Activated CD8-positive, alpha-beta memory T cell treated with anti-CD3 and anti-CD28 coated beads, Interleukin-2, amount 50 U/mL, for 4 hours (primary cell): ENCODE data around the gene POU2AF1.
"Not testable (repeated sequence)": the region's sequence is repeated elsewhere in the genome, so short reads cannot be mapped to it uniquely, and the experiment has no call there.

Experiments used
- DNase-seq: peaks from one replicate; pipeline ENCODE4 v3.0.0-alpha.2; 2020

POU2AF1 gene

GRCh38 chr11:111408789-111409727, 30.0 kb upstream of the POU2AF1 start:
- DNase-seq: no peak

DNA sequence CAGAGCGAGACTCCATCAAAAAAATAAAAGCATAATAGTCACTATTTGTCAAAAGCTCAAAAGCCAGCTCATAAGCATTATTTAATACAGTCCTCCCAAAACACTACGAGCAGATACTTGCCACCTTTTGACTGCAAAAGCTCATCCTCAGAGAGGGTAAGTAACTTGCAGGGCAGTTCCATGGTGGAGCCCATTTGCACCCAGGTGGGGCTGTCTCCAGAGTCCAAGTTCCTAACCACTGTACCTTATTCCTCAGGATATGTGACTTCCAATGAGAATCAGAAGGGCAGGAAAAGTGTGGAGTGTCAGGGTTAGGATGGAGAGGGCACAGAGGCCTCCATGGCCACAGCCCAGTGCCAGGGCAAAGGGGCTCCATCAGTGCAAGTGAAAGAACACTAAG, 28.6 kb upstream of the POU2AF1 start:
- no peak for DNase-seq

GRCh38 chr11:111406589-111406988, 27.5 kb upstream of the POU2AF1 start:
- no peak for DNase-seq

GRCh38 chr11:111406091-111406490, 27.0 kb upstream of the POU2AF1 start:
- DNase-seq: no peak

DNA sequence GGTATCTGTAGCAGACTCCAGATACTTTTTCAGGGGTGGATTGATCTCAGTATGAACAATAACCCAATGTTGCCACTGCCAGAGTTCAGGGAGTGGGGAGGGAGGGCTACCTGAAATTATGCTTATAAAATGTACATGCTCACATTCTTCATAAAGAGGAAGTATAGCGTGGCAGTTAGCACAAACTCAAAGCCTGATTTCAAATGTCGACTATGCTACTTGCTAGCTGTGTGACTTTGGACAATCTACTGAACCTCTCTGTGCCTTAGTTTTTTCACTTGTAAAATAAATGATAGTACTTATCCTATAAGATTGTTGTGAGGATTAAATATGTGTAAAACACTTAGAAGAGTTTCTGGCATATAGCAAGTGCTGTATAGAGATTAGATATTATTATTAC, 26.5 kb upstream of the POU2AF1 start:
- DNase-seq: no peak

GRCh38 chr11:111403051-111403726, 24.1 kb upstream of the POU2AF1 start:
- no peak for DNase-seq

DNA sequence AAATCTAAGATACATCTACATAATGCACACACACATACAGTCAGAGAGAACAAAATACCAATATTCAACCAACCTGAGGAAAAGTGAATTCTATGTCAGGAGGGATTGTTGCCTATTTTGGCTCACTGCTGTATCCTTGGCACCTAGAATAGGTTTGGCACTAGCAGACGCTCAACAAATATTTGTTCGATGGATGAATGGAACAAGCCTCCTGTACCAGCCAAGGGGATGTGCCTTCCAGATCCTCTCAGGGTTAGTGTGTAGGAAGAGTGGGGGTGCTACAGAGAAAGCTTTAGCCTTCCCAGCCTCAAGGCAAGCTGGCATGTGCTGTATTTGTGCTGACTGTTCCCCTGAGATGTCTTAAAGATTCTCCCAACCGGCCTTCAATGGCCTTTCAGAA, 23.3 kb upstream of the POU2AF1 start:
- no peak for DNase-seq

DNA sequence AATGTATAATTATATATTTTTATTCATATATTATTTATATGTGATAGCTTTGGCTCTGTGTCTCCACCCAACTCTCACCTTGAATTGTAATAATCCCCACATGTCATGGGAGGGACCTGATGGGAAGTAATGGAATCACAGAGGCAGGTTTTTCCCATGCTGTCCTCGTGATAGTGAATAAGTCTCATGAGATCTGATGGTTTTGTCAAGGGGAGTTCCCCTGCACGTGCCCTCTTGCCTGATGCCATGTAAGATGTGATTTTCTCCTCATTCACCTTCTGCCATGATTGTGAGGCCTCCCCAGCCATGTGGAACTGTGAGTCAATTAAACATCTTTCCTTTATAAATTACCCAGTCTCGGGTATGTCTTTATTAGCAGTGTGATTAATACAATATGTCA, 22.9 kb upstream of the POU2AF1 start:
- not testable (repeated sequence) for DNase-seq

DNA sequence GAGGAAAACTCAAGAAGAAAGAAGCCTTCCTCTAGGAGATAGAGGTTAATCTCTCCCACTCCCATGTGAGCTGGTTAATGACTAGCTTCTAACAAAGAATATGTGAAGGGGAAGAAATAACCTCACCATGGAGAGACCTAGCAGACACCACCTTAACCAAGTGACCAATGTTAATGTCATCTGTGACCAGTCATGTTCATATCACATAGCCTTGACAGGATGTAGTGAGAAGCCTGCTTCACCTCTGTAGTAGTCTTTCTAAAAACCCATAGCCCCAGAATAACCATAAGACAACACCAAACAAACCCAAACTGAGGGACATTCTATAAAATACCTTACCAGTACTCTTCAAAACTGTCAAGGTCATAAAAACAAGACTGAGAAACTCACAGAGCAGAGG, 21.5 kb upstream of the POU2AF1 start:
- no peak for DNase-seq

- no peak for DNase-seq
Measured at GRCh38 chr11:111399187-111400031, 20.3 kb upstream of the POU2AF1 start.

DNA sequence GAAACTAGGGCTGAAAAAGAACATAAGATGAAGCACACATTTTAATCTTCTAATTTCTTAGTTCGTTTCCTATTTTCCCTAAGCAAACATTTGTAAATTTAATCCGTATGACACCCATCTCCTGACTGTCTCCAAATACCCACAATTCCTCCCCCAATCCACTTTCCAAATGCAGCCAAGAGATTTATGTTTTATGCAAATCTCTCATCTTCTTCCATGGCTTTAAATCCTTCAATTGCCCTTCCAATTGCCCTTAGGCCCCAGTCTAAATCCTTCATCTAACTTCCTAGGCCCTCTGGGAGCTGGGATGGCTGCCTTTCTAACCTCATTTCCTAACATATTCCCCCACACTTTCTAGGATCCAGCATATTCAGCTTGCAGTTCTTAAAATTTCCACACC, 18.0 kb upstream of the POU2AF1 start:
- no peak for DNase-seq

GRCh38 chr11:111395749-111396148, 16.7 kb upstream of the POU2AF1 start:
- DNase-seq: no peak

GRCh38 chr11:111395081-111395480, 16.0 kb upstream of the POU2AF1 start:
- no peak for DNase-seq

DNA sequence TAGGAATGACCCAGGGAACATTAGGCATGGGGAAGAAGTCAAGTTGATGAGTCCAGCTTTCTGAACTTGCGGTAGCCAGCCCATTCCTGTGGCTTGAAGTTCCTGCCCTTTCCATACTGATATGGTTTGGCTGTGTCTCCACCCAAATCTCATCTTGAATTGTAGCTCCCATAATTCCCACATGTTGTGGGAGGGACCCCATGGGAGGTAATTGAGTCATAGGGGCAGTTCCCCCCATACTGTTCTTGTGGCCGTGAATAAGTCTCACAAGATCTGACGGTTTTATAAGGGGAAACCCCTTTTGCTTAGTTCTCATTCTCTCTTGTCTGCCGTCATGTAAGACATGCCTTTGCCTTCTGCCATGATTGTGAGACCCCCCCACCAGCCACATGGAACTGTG, 15.1 kb upstream of the POU2AF1 start:
- not testable (repeated sequence) for DNase-seq

GRCh38 chr11:111393585-111393984, 14.5 kb upstream of the POU2AF1 start:
- no peak for DNase-seq

GRCh38 chr11:111393096-111393495, 14.0 kb upstream of the POU2AF1 start:
- DNase-seq: no peak

DNA sequence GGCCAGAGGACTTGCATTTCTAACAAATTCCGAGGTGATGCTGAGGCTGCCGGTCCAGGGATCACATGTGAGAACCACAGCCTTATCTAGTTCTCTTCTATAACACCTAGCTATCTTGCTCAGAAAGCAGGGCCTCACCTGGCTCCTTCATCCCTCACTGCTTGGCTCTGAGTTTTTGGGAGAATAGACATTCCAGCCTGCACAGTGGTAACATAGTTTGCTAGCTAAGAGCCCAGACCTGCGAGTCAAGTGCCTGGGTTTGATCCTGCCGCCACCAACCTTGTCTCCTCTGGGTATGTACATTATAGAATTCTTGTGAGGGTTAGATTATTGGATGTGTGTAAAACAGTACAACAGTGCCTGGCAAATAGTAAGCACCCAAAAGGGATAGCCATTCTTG, 13.5 kb upstream of the POU2AF1 start:
- DNase-seq: no peak

DNA sequence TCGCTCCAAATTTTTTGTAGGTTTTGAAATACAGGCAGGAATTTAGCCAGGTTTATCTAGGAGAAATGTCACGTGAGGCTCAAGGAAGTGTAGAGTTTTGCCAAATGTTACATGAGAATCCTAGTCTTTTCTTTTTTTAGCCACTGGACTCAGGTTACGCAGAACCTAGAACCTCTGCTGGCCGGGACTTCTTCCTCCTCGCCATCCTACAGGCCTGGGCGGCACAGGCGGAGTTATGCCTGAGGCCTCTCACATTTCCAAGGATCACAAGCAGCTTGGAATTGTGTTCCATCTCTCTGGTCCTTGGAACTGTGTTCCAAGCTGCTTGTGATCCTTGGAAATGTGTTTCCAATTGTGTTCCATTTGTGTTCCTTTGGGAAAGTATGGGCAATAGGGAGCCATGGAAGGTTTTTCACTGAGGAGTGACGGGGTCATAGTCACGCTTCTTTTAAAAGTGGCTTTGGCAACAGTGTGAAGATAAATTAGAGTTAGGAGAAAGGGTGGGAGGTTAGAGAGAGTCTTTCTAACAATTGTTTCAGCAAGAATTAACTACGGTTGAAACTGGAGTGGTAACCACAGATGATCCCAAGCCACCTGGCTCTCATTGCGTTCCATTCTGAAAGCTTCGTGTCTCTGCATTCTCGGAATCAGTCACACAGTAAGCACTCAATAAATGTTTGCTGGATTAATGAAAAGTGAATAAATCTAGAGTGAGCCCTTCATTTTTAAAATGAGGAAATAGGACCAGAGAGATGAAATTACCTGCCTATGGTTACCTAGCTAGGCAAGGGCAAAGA, 12.5 kb upstream of the POU2AF1 start:
- DNase-seq: no peak

DNA sequence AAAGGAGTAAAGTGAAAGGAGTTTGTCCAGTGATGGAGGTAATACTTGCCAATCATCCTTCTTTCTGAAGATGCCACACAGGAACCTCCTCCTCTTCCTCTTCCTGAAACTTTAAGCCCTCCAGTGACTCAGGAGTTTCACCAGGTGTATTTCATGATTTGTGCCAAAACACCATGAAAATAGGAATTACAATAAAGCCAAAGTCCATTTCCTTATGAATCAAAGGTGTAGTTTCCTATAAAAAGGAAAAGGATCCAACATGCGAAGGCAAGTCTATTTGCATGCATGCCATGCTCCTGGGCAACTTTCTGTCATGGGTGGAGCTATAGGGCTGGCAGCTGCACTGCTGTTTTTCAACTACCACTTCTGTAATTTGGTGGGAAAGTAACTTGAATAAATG, 9.8 kb upstream of the POU2AF1 start:
- no peak for DNase-seq

DNA sequence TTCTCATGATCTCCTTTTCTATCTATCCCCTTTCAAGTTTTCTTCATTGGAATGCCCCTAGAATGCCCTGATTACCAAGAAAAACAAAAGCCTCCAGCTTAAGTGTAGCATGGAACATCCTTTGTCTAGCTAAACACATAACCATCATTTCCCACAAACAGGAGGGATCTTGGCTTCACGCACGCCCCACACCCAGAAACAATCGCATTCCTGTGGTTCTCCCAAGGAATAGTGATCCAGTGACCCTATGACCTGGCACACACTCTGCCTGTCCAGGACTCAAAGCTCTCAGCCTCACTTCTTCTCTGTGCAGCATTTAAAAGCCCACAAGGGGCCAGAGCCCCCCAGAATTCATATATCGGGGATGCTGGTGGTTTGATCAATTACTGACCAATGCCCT, 9.3 kb upstream of the POU2AF1 start:
- DNase-seq: no peak

GRCh38 chr11:111387363-111387762, 8.3 kb upstream of the POU2AF1 start:
- no peak for DNase-seq

DNA sequence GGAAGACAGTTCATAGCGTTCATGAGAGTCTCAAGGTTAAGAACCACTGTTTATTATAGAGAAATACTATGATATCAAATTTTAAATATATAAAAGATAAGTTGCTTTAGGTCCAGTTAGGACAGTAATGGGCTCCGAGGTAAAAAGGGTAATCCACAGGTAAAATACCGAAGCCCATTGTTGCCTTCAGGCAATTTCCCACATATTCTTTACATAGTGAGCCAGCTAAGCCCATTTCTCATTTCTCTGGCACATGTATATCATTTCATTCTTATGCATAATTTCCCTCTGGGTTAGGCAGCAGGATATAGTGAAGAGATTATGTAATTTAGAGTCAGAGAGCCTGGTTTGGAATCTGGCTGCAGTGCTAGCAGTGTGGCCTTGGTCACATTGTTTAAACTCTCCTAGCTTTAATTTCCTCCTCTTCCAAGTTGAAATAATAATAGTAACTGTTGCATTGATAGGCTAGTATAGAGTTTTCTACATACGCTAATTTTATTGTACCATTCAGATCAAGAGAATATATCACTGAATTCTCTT, 7.6 kb upstream of the POU2AF1 start:
- DNase-seq: no peak
